ENCODE data around the gene PMS2. TPM values are rescaled to one million over a fixed set of nuclear protein-coding genes. Genes with fewer than 3 reads are reported as not detected.
A peak's percentile ranks its signal among the peaks of the same experiment; 100 is the strongest.

Gene PMS2
- total RNA-seq, 1 donor from 2014 or later: 22.6 TPM

- no peak overlapping the region for H3K4me3 ChIP-seq (ENCODE audit: low read depth, low read length)
- no peak for TF ChIP-seq CTCF (IDR thresholded peaks at IDR 0.05; ENCODE audit: insufficient read depth, low read length, poor library complexity, severe bottlenecking)
- H3K27me3 ChIP-seq (ENCODE audit: control insufficient read depth, insufficient read depth, low read length): no peaks in the 10 kb centered on the region
- peaks cover 9% of the 10 kb centered on the region for H3K36me3 ChIP-seq (ENCODE audit: control insufficient read depth, insufficient read depth, low read length)
- DNase-seq (ENCODE audit: low read depth): no peak
Observed at GRCh38 chr7:6028563-6028962, 19.7 kb upstream of the PMS2 start.

GRCh38 chr7:6027806-6028365 lies 19.0 kb upstream of the PMS2 start:
- Histone ChIP-seq H3K36me3 (ENCODE audit: control insufficient read depth, insufficient read depth, low read length) (peaks cover 12% of the 10 kb centered on the region), H3K27me3 (ENCODE audit: control insufficient read depth, insufficient read depth, low read length) (no peaks in the 10 kb centered on the region), H3K4me3 (ENCODE audit: low read depth, low read length) (no peak overlapping the region)
- no peak for TF ChIP-seq CTCF (IDR thresholded peaks at IDR 0.05; ENCODE audit: insufficient read depth, low read length, poor library complexity, severe bottlenecking)
- DNase-seq (ENCODE audit: low read depth): no peak

GRCh38 chr7:6026820-6027311 lies 18.0 kb upstream of the PMS2 start:
- peaks cover 13% of the 10 kb centered on the region for H3K36me3 ChIP-seq (ENCODE audit: control insufficient read depth, insufficient read depth, low read length)
- no peak for TF ChIP-seq CTCF (IDR thresholded peaks at IDR 0.05; ENCODE audit: insufficient read depth, low read length, poor library complexity, severe bottlenecking)

GRCh38 chr7:6026011-6026819 lies 17.4 kb upstream of the PMS2 start:
- Histone ChIP-seq H3K36me3 (ENCODE audit: control insufficient read depth, insufficient read depth, low read length) (peaks cover 11% of the 10 kb centered on the region), H3K27me3 (ENCODE audit: control insufficient read depth, insufficient read depth, low read length) (no peaks in the 10 kb centered on the region), H3K4me3 (ENCODE audit: low read depth, low read length) (no peak overlapping the region)
- DNase-seq (ENCODE audit: low read depth): no peak
- TF ChIP-seq CTCF (IDR thresholded peaks at IDR 0.05; ENCODE audit: insufficient read depth, low read length, poor library complexity, severe bottlenecking): peak; percentile 34

More at GRCh38 chr7:6026820-6027311, 18.0 kb upstream of the PMS2 start:
- no peak overlapping the region for H3K4me3 ChIP-seq (ENCODE audit: low read depth, low read length)
- DNase-seq (ENCODE audit: low read depth): no peak
- H3K27me3 ChIP-seq (ENCODE audit: control insufficient read depth, insufficient read depth, low read length): no peaks in the 10 kb centered on the region

- DNase-seq (ENCODE audit: low read depth): no peak
- no peak overlapping the region for H3K4me3 ChIP-seq (ENCODE audit: low read depth, low read length)
- peaks cover 10% of the 10 kb centered on the region for H3K36me3 ChIP-seq (ENCODE audit: control insufficient read depth, insufficient read depth, low read length)
- TF ChIP-seq CTCF (IDR thresholded peaks at IDR 0.05; ENCODE audit: insufficient read depth, low read length, poor library complexity, severe bottlenecking): no peak
- H3K27me3 ChIP-seq (ENCODE audit: control insufficient read depth, insufficient read depth, low read length): no peaks in the 10 kb centered on the region
Observed at GRCh38 chr7:6023974-6024435, 15.2 kb upstream of the PMS2 start.
